Measurements from ENCODE around the gene OR4D9.

The OR4D9 gene

DNA sequence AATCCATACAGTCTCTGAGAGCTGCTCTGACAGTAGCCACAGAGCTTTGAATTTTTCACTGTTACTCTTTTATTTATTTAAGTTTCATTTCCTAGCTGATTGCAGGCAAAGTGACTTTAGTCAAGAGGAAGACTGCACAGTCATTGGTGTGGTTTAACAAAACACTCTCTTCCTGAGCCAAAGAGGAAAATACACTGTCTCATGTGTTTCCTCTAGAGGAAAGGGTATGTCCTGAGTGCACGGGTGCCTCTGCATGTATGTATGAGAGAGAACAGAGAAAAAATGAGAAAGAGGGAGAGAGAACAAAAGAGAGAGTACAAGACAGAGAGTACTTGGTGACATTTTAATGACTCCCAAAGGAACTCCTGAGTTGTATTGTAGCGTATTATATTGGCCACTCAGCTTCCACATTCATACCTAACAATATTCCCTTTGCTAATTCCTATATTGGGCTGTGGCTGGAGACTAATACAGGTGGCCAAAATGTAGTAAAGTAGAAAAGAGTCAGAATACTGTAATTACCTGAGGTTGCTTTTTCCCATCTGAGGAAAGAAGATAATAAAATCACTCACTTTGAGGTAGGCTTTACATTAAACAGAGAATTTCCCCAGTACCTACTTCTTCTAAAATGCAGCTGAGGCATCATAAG, at the start of gene OR4D9:
Gene OR4D9 (plus strand): TSS at position 599 of the 649 bp plus-strand sequence. CDS start 3,374 bp downstream, outside the sequence.
- TF ChIP-seq, protein P1, sequence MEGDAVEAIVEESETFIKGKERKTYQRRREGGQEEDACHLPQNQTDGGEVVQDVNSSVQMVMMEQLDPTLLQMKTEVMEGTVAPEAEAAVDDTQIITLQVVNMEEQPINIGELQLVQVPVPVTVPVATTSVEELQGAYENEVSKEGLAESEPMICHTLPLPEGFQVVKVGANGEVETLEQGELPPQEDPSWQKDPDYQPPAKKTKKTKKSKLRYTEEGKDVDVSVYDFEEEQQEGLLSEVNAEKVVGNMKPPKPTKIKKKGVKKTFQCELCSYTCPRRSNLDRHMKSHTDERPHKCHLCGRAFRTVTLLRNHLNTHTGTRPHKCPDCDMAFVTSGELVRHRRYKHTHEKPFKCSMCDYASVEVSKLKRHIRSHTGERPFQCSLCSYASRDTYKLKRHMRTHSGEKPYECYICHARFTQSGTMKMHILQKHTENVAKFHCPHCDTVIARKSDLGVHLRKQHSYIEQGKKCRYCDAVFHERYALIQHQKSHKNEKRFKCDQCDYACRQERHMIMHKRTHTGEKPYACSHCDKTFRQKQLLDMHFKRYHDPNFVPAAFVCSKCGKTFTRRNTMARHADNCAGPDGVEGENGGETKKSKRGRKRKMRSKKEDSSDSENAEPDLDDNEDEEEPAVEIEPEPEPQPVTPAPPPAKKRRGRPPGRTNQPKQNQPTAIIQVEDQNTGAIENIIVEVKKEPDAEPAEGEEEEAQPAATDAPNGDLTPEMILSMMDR (IDR thresholded peaks at IDR 0.05), result no peak

- TF ChIP-seq, protein P1 (IDR thresholded peaks at IDR 0.05), result no peak
These were observed 48.1 kb upstream of the OR4D9 start for GRCh38 chr11:59463190-59463641.

- TF ChIP-seq, protein P1 (IDR thresholded peaks at IDR 0.05), result no peak
These were observed 38.3 kb upstream of the OR4D9 start, which contains the start of gene OR4D10 for GRCh38 chr11:59473015-59473414. OR4D10 (plus strand) TSS chr11:59473315; CDS start chr11:59477430, 4,115 bp downstream.

DNA sequence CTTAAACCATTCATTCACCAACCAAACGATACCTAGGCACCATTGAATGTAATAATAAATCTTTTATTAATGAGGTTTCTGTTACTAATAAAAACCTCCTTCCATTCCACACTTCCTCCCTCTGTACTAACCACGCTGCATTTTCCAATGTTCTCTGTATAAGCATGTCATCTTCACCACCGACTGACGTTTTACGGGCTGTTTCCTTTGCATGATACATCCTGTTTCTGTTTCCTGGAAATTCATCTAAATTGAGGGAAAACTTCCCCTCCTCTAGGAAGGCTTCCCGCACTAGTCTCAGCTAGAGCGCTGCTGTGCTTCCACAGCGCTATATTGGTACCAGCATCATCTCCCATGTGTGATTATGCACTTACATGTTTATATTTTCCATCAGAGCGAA, 36.2 kb upstream of the OR4D9 start:
- TF ChIP-seq, protein P1 (IDR thresholded peaks at IDR 0.05), result no peak

GRCh38 chr11:59479906-59480305, 31.4 kb upstream of the OR4D9 start:
- TF ChIP-seq, protein P1 (IDR thresholded peaks at IDR 0.05), result no peak

- TF ChIP-seq, protein P1 (IDR thresholded peaks at IDR 0.05), result no peak
These were observed 31.0 kb upstream of the OR4D9 start for GRCh38 chr11:59480359-59480758.

- TF ChIP-seq, protein P1 (IDR thresholded peaks at IDR 0.05), result no peak
These were observed 9.4 kb upstream of the OR4D9 start for GRCh38 chr11:59501931-59502330.

Data from LNCAP (cell line).